A204.1 (cell line): ENCODE data around the gene ZNF710.
"Not testable (repeated sequence)": the region's sequence is repeated elsewhere in the genome, so short reads cannot be mapped to it uniquely, and the experiment has no call there.

ENCODE experiments used
- FAIRE-seq: peaks from 2 replicates; lab custom pipeline; 2012; peaks lifted over from hg19 to GRCh38; lab: Jason Lieb, UNC

Gene ZNF710

GRCh38 chr15:90062023-90062442, 60.9 kb downstream of the ZNF710 start:
- FAIRE-seq: no peak

GRCh38 chr15:90062462-90062932, 61.4 kb downstream of the ZNF710 start:
- no peak for FAIRE-seq

GRCh38 chr15:90062973-90063769, 62.0 kb downstream of the ZNF710 start:
- no peak for FAIRE-seq

GRCh38 chr15:90063770-90064247, 62.7 kb downstream of the ZNF710 start:
- FAIRE-seq: no peak

- no peak for FAIRE-seq
Observed at GRCh38 chr15:90064911-90065681, 64.0 kb downstream of the ZNF710 start.

GRCh38 chr15:90065682-90066049, 64.5 kb downstream of the ZNF710 start:
- FAIRE-seq: no peak

- FAIRE-seq: no peak
Observed at GRCh38 chr15:90067181-90067952, 66.2 kb downstream of the ZNF710 start.

GRCh38 chr15:90067953-90068606, 67.0 kb downstream of the ZNF710 start:
- FAIRE-seq: no peak

GRCh38 chr15:90070623-90071022, 69.5 kb downstream of the ZNF710 start:
- FAIRE-seq: not testable (repeated sequence)

GRCh38 chr15:90071220-90071807, 70.2 kb downstream of the ZNF710 start:
- FAIRE-seq: no peak

- FAIRE-seq: no peak
Observed at GRCh38 chr15:90072978-90073640, 72.0 kb downstream of the ZNF710 start.

- no peak for FAIRE-seq
Observed at GRCh38 chr15:90074023-90074422, 72.9 kb downstream of the ZNF710 start.

GRCh38 chr15:90074916-90075315, 73.8 kb downstream of the ZNF710 start:
- FAIRE-seq: no peak

- FAIRE-seq: no peak
Observed at GRCh38 chr15:90075420-90076289, 74.5 kb downstream of the ZNF710 start.

- no peak for FAIRE-seq
Observed at GRCh38 chr15:90076716-90077115, 75.6 kb downstream of the ZNF710 start.

- FAIRE-seq: no peak
Observed at GRCh38 chr15:90078965-90079364, 77.8 kb downstream of the ZNF710 start.

GRCh38 chr15:90079619-90080457, 78.7 kb downstream of the ZNF710 start:
- no peak for FAIRE-seq

- FAIRE-seq: no peak
Observed at GRCh38 chr15:90080458-90080755, 79.3 kb downstream of the ZNF710 start.

- FAIRE-seq: no peak
Observed at GRCh38 chr15:90080818-90081393, 79.8 kb downstream of the ZNF710 start.
